Stimulated activated CD8-positive, alpha-beta memory T cell treated with anti-CD3 and anti-CD28 coated beads, Interleukin-2, amount 100 ng/mL, for 1 hour (primary cell): ENCODE measurements around the gene B3GALT4.

ENCODE experiments used
- DNase-seq, 2 donors: peaks; one replicate each; pipeline ENCODE4 v3.0.0-alpha.2; 2020; ENCODE audit warnings: low read depth in 2 of 2

B3GALT4 gene

DNA sequence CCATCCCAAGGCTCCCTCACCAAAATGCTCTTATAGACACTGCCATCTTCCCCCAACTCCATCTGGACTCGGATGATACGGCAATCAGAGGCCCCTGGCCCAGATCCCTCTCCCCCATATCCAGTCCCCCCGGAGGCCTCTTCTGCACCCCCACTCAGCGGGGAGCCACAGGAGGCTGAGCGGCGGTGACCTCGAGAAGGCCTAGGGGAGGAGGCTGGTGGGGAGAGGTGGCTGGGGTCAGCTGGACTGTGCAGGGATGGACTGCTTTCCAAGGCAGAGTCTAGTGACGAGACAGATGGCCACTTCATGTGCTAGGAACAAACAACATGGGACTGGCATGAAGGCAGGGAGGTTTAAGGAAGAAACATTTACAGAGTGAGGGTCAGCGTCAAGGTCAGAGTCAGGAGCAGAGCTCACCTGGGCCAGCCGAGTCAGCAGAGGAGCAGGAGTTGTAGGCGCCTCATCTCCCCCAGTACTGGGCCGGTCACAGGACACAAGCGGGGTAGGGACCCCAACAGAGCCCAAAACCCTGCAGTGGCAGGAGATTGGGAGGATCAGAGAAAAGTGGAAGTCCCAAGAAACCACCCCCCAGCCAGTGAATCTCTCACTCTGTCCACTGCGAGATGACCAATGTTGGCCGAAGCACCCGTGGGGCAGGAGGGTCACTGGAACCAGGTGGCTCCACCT, 16.2 kb downstream of the B3GALT4 start:
- no peak for DNase-seq

DNA sequence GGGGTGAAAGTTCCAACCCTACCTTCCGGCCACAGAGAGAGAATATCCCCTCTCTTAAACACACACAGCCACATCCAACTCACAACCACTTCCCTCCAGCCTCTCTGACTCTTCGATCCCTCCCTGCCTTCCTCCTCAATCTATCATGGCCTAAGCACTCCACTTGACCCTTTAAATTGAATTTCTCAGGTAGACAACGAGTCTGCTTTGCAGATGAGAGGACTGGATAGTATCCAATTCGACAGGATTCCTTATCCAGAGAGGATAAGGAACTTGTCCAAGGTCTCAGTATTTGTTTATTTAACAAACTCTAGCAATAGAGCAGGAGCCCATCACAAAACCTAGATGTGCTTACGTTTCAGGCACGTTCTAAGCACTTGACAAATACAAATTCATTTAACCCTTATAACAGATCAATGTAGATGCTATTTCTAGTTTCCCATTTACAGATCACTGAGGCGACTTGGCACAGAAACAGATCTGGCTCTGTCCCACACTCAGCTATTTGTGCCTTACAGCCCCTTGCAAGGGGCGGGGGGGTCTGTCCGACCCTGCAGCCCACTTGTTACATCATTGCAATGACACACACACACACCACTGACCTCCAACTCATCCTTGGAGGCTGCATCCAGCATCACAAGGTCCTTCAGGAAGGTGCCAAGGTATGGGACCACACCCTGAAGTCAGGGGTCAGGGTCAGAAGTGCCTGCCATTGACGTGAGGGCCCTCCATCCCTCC, 17.3 kb downstream of the B3GALT4 start:
- no peak for DNase-seq

GRCh38 chr6:33295621-33296369, 18.9 kb downstream of the B3GALT4 start:
- no peak for DNase-seq

DNA sequence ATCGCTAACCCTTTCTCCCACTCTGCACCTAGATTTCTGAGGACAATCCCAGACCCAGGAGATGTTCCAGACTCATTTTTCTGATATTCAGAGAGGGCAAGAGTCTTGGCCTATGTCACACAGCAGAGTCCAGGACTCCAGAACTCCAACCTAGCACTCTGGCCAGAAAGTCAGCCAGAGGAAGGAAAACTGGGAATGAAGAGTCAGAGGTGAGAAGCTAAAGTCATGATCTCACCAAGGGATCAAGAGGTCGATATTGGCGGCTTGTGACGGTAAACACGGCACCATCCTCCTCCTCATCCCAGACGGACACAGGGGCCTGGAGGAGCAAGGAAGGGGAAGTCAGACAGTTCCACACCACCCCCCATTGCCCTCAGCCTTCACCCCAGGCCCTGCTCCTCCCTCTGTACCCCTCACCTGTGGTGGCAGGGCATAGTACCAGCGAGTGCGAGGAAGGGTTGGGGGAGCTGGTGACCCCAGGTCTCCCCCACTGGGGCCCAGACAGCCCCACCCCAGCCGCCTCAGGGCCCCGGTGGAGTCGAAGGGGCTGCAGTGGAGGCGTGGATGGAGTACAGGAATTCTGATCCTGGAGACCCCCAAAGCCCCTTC, 20.0 kb downstream of the B3GALT4 start:
- no peak for DNase-seq

- DNase-seq: no peak
These were observed 20.6 kb downstream of the B3GALT4 start for GRCh38 chr6:33297406-33297955.

GRCh38 chr6:33297956-33298772, 21.2 kb downstream of the B3GALT4 start:
- DNase-seq: peak in 1 of 2 donors; percentile 17

DNA sequence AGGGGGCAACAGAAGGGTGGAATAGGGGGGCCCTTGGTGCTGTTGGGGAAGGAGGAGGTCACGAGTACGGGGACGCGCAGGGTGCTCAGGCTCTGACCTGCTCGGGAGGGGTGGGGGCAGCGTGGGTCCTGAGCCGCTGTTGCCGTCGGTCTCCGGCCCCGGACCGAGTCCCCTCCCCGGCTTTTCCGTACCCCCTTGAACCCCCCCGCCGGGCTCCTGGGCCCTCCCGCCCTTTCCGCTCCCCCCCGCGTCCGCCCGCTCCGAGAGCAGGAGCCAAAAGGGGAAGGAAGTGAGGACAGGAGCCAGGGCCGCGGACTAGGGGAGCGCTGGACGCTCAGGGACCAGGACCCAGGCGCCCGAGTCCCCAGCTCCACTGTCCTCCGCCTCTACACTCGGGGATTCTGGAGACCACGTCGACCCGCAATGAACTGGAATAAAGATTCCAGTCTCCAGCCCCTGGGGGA, 21.9 kb downstream of the B3GALT4 start, which contains the start of gene RGL2:
TSS of gene RGL2 (minus strand) at position 170 of the 464 bp plus-strand sequence. CDS start 332 bp downstream, outside the sequence.
- DNase-seq: peak in 1 of 2 donors; percentile 48

DNA sequence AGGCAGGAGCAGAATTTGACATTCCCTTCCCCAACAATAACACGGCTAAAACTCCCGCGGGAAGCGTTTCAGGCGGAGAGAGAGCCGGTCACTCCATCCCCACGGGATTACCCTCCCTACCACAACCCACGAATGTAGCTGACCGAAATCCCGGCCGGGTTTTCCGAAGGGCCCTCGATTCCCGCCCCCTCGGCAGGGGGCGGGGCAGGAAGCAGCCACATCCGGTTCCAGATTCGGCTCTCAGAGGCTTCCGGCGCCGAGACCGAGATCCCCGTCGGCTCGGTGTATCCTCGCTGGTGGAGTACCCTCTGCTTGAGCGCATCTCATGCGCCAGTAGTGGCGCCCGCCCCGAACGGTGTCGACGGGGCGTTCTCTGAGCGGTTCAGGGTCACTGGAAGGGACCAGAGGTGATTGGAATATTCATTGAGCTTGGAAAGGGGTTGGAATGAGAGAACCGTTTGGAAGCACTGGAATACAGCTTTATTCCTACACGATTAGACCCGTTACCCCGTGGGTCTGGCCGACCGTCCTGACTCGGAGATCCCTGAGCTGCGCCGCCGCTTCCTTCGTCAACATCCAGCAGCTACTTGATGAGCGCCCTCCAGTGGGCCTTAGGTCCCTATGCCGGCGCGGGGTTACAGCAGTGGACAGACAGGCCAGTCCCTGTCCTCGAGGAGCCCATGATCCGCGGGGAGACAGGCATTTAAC, 22.5 kb downstream of the B3GALT4 start:
- DNase-seq: peak; percentile 88 to 91

DNA sequence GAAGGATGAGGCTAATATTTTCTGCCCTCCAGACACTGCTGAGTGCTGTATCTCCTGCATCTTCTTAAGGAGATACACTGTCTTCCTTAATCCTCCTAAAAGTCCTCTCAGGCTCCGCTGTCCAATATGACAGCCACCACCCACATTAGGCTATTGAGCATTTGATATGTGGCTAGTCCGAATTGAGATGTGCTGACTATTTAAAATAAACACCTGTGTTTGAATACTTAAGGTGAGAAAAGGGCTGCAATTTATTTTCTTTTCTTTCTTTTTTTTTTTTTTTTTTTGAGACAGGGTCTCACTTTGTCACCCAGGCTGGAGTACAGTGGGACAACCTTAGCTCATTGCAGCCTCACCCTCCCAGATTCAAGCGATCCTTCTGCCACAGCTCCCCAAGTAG, 25.0 kb downstream of the B3GALT4 start:
- DNase-seq: no peak

DNA sequence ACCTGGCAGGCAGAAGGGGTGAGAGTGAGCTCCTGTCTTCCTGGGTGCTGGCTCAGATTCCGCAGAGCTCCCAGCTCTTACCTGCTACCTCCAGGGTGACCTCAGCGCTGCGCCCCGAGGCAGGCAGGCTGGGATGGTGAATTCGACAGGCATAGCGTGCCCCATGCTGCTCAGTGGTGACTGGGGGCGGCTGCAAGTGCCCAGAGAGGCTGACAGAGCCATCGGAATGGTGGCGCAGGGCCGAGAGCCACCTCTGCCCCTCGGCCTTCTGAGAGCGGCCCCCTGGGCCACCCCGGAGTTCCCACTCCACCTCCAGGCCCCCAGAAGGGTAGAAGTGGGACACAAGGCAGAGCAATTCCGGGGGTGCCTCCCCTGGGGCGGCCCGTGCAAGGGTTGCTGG, 27.3 kb downstream of the B3GALT4 start:
- no peak for DNase-seq

DNA sequence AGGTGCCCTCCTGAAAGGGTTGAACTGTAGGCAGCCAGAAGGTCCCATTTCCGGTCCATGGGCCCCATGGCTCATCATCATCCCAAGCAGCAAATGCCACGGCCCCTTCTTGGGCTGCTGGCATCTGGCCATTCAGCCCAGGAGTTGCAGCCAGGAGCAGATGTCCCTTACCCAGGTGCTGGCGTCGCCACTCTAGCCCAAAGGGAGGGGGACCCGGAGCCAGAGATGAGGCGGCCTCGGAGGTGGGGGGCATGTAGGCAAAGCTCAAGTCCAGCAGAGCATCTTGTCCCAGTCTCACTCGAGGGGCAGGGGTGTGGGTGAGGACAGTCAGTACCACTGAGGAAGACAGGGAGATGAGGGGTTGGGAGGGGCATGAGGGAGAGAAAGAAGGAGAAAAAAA, 28.1 kb downstream of the B3GALT4 start:
- DNase-seq: no peak

- no peak for DNase-seq
These were observed 29.4 kb downstream of the B3GALT4 start for GRCh38 chr6:33306356-33306755.

DNA sequence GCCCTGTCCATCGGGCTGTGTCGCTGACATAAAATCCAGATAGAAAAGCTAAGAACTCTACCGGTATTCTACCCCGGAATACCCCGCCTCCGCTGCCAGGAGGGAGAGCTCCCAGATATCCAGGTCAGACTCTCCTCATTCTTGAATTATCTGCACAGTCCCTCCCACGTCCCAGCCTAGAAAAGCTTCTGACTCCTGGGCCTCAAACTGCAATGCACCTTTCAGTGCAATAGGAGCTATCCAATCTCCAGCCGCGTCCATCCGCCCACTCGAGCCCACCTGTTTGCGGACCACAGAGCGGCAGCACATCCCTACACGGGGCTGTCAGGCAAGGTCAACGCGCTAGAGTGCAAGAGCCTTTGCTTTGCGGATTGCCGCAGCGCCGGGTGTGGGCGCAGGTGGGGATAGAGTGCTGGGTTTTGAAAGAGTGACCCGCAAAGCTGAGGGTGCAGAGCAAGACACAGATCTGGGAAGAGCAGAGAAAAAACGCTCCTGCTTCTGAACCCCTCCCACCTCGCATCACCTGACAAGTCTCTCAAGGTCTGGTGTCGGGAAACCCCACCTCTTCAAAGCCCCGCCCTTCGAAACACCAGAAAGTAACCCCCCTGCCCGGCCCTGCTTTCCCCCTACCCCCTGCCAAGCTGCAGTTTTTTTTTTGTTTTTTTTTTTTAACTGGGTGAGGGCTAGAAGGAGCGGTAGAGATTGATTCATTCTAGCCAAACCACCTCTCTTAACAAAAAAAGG, 35.6 kb downstream of the B3GALT4 start:
- peak; percentile 58 to 73 for DNase-seq

GRCh38 chr6:33313105-33313708, 36.3 kb downstream of the B3GALT4 start:
- no peak for DNase-seq

GRCh38 chr6:33313709-33314514, 37.0 kb downstream of the B3GALT4 start, which contains the start of gene TAPBP:
Gene TAPBP (minus strand): TSS chr6:33314078. CDS start chr6:33314041, 37 bp downstream.
- peak; percentile 72 to 75 for DNase-seq

GRCh38 chr6:33314515-33314942, 37.6 kb downstream of the B3GALT4 start:
- DNase-seq: peak in 1 of 2 donors; percentile 47

- no peak for DNase-seq
These were observed 38.2 kb downstream of the B3GALT4 start for GRCh38 chr6:33314943-33315792.
